Esophagus muscularis mucosa (tissue), 4 donors: ENCODE measurements around the gene ZSCAN21. TPM values are rescaled to one million over a fixed set of nuclear protein-coding genes. Genes with fewer than 3 reads are reported as not detected.

Experiments
- DNase-seq: peaks from one replicate; pipeline ENCODE4 v3.0.0-alpha.2; 2017; ENCODE audit errors: extremely low spot score
- H3K27ac ChIP-seq, 4 donors: fragments of 200-600 bp; sonication (generic); replicated peaks in 1 of 4; 1 replicate in 3 of 4; 2 replicates in 1 of 4; pipeline ENCODE4 v1.5.1; 2016 to 2019; ENCODE audit warnings: mild to moderate bottlenecking in 1 of 4
- H3K27me3 ChIP-seq, 4 donors: fragments of 200-600 bp; sonication (generic); one replicate each; pipeline versions ENCODE4 v1.5.1 to v1.6.0; 2016 to 2019
- H3K36me3 ChIP-seq, 4 donors: fragments of 200-600 bp; sonication (generic); one replicate each; pipeline ENCODE4 v1.5.1; 2016 to 2019
- H3K4me1 ChIP-seq, 4 donors: fragments of 200-600 bp; sonication (generic); one replicate each; pipeline ENCODE4 v1.5.1; 2016 to 2019
- H3K4me3 ChIP-seq, 4 donors: fragments of 200-600 bp; sonication (generic); 1 replicate in 2 of 4; 2 replicates in 2 of 4; pipeline ENCODE4 v1.5.1; 2016 to 2019; ENCODE audit warnings: mild to moderate bottlenecking in 4 of 4, moderate library complexity in 1 of 4
- H3K9me3 ChIP-seq, 4 donors: fragments of 200-600 bp; sonication (generic); 1 replicate in 3 of 4; 2 replicates in 1 of 4; pipeline ENCODE4 v1.5.1; 2016 to 2019
- EP300 ChIP-seq: sonication (generic); formaldehyde crosslinking; IDR thresholded peaks from one replicate; pipeline ENCODE4 v1.6.1; 2017; ENCODE audit warnings: antibody characterized with exemption
- POLR2A ChIP-seq: fragments of 450-650 bp; IDR thresholded peaks from one replicate; pipeline ENCODE4 v1.6.1; 2017; ENCODE audit warnings: antibody characterized with exemption, moderate library complexity, mild to moderate bottlenecking, low read depth
- POLR2AphosphoS5 ChIP-seq, 2 donors: sonication (generic); formaldehyde crosslinking; IDR thresholded peaks; one replicate each; pipeline ENCODE4 v1.6.1; 2017; ENCODE audit warnings: antibody characterized with exemption in 2 of 2
- WGBS: methylation state at CpG from one replicate; pipeline ENCODE4 v1.1.5; 2018; 5-methylcytosine and 5-hydroxymethylcytosine counted together
- intact Hi-C: fragments of 100-400 bp; cut with DNase I; formaldehyde crosslinking; loops from one replicate; pipeline ENCODE4 v1.15.1; 2023
- total RNA-seq, 4 donors: library from RNA; depleted of rRNA; stranded (reverse); fragments of >200 nt; gene quantifications; one replicate each; pipeline versions ENCODE4 v1.1.0 to v1.2.1, GENCODE V29; 2016
- TF ChIP-seq, protein P1 (sequence below), 3 experiments: fragments of 200-600 bp in 2 of 3; fragments of 450-650 bp in 1 of 3; sonication (generic) in 2 of 3; IDR thresholded peaks; one replicate each; pipeline ENCODE4 v1.5.1; 2017 to 2019; ENCODE audit warnings: antibody characterized with exemption in 3 of 3, mild to moderate bottlenecking in 2 of 3, moderate library complexity in 1 of 3

The ZSCAN21 gene
- total RNA-seq, 4 donors from 2014 or later = 12.9 to 18.4 (median 16.1) TPM

- Histone ChIP-seq H3K4me1 (peaks cover 17 to 39% (median 31%) of the 10 kb centered on the region in 4 donors), H3K36me3 (peaks cover 43 to 85% (median 64%) of the 10 kb centered on the region in 4 donors), H3K27me3 (no peaks in the 10 kb centered on the region), H3K9me3 (no peaks in the 10 kb centered on the region), H3K27ac (no peak overlapping the region), H3K4me3 (no peak overlapping the region)
- no peak for DNase-seq
- 87% methylated on average over 12 of the region's 12 CpGs for WGBS
- intact Hi-C loops = no loop called here
- TF ChIP-seq POLR2AphosphoS5 (IDR thresholded peaks at IDR 0.05) (no peak), POLR2A (no peak), EP300 (no peak)
- TF ChIP-seq, protein P1, sequence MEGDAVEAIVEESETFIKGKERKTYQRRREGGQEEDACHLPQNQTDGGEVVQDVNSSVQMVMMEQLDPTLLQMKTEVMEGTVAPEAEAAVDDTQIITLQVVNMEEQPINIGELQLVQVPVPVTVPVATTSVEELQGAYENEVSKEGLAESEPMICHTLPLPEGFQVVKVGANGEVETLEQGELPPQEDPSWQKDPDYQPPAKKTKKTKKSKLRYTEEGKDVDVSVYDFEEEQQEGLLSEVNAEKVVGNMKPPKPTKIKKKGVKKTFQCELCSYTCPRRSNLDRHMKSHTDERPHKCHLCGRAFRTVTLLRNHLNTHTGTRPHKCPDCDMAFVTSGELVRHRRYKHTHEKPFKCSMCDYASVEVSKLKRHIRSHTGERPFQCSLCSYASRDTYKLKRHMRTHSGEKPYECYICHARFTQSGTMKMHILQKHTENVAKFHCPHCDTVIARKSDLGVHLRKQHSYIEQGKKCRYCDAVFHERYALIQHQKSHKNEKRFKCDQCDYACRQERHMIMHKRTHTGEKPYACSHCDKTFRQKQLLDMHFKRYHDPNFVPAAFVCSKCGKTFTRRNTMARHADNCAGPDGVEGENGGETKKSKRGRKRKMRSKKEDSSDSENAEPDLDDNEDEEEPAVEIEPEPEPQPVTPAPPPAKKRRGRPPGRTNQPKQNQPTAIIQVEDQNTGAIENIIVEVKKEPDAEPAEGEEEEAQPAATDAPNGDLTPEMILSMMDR (IDR thresholded peaks at IDR 0.05) = no peak
These were observed 25.5 kb upstream of the ZSCAN21 start for GRCh38 chr7:100024020-100024619.

DNA sequence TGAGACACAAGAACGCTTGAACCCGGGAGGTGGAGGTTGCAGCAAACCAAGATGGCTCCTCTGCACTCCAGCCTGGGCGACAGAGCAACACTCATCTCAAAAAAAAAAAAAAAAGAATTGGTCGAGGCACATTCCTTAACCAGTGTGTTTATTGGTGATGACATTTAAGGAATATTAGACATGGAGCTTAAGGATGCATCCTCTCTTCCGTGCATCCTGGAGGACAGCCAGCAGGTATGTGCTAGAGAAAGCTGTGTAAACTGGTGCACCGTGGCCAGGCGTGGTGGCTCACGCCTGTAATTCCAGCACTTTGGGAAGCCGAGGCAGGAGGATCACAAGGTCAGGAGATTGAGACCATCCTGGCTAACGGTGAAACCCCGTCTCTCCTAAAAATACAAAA lies 22.4 kb upstream of the ZSCAN21 start:
- H3K9me3 ChIP-seq = no peaks in the 10 kb centered on the region
- no peak overlapping the region for H3K4me3 ChIP-seq
- H3K27ac ChIP-seq = no peak overlapping the region
- 92% methylated on average over 11 of the region's 11 CpGs for WGBS
- no peak for DNase-seq
- H3K27me3 ChIP-seq = no peaks in the 10 kb centered on the region
- peaks cover 0 to 9% (median 3%) of the 10 kb centered on the region in 4 donors for H3K4me1 ChIP-seq
- no peak for TF ChIP-seq POLR2A
- no peak for TF ChIP-seq EP300
- TF ChIP-seq, protein P1 (IDR thresholded peaks at IDR 0.05) = no peak
- no peak for TF ChIP-seq POLR2AphosphoS5 (IDR thresholded peaks at IDR 0.05)
- intact Hi-C loops = no loop called here
- H3K36me3 ChIP-seq = peaks cover 65 to 99% (median 91%) of the 10 kb centered on the region in 4 donors

DNA sequence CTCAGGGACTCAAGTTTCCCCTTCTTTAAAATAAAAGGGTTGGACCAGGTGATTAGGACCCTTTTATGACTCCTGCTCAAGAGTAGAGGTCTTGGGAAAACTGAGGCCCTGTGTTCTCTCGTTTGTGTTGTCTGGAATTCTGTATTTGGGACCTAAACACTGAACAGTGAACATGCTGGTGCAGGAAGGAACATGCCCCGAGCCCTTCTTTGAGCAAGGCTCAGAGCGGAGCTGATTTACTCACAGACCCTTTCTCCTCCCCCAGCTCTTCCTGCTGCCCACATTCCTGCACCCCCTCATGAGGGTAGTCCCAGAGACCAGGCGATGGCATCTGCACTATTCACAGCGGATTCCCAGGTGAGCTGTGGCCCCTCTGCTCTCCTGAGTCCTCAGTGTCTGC lies 20.0 kb upstream of the ZSCAN21 start:
- H3K27me3 ChIP-seq = no peaks in the 10 kb centered on the region
- H3K4me3 ChIP-seq = no peak overlapping the region
- H3K27ac ChIP-seq = no peak overlapping the region
- intact Hi-C loops = no loop called here
- WGBS = 84% methylated on average over 5 of the region's 5 CpGs
- DNase-seq = no peak
- H3K36me3 ChIP-seq = peaks cover 70 to 99% (median 93%) of the 10 kb centered on the region in 4 donors
- TF ChIP-seq EP300 = no peak
- TF ChIP-seq, protein P1 (IDR thresholded peaks at IDR 0.05) = no peak
- no peaks in the 10 kb centered on the region for H3K9me3 ChIP-seq
- no peaks in the 10 kb centered on the region for H3K4me1 ChIP-seq

GRCh38 chr7:100033526-100033925 lies 16.0 kb upstream of the ZSCAN21 start:
- H3K27me3 ChIP-seq = no peaks in the 10 kb centered on the region
- intact Hi-C loops = no loop called here
- TF ChIP-seq POLR2AphosphoS5 (IDR thresholded peaks at IDR 0.05) (no peak), POLR2A (no peak), EP300 (no peak)
- TF ChIP-seq, protein P1 (IDR thresholded peaks at IDR 0.05) = no peak
- 92% methylated on average over 6 of the region's 6 CpGs for WGBS
- no peak for DNase-seq
- peaks cover 53 to 88% (median 73%) of the 10 kb centered on the region in 4 donors for H3K36me3 ChIP-seq
- no peak overlapping the region for H3K4me3 ChIP-seq
- H3K4me1 ChIP-seq = no peaks in the 10 kb centered on the region
- H3K9me3 ChIP-seq = no peaks in the 10 kb centered on the region
- no peak overlapping the region for H3K27ac ChIP-seq
